ENCODE results near the gene SERGEF. TPM values are rescaled to one million over a fixed set of nuclear protein-coding genes. Genes with fewer than 3 reads are reported as not detected.

SERGEF gene
- total RNA-seq, 1 experiment from 2014 or later = 47.0 TPM

GRCh38 chr11:17796154-17796553 lies 216.7 kb downstream of the SERGEF start:
- no peak for DNase-seq
- no peak overlapping the region for H3K4me3 ChIP-seq (ENCODE audit: low read length)
- no peak overlapping the region for H3K4me2 ChIP-seq (ENCODE audit: low read depth, low read length, poor library complexity, severe bottlenecking)
- H3K36me3 ChIP-seq (ENCODE audit: insufficient read depth, low read length) = no peaks in the 10 kb centered on the region
- no peak overlapping the region for H3K27ac ChIP-seq (ENCODE audit: low read length)
- no peaks in the 10 kb centered on the region for H3K4me1 ChIP-seq (ENCODE audit: low read length)
- no peaks in the 10 kb centered on the region for H3K9me3 ChIP-seq (ENCODE audit: low read length)
- no peaks in the 10 kb centered on the region for H3K9me2 ChIP-seq (replicated peaks; ENCODE audit: insufficient read depth, low read length)
- H3K9ac ChIP-seq (ENCODE audit: low read length) = no peak overlapping the region
- no peak overlapping the region for H2AFZ ChIP-seq (ENCODE audit: low read length)
- H3K27me3 ChIP-seq (ENCODE audit: low read length) = no peaks in the 10 kb centered on the region
- no peaks in the 10 kb centered on the region for H3K79me2 ChIP-seq (ENCODE audit: low read length)
- H4K20me1 ChIP-seq (ENCODE audit: insufficient read depth, low read depth, low read length) = no peaks in the 10 kb centered on the region

- Histone ChIP-seq H3K79me2 (ENCODE audit: low read length) (no peaks in the 10 kb centered on the region), H3K9me3 (ENCODE audit: low read length) (no peaks in the 10 kb centered on the region), H3K27ac (ENCODE audit: low read length) (no peak overlapping the region), H4K20me1 (ENCODE audit: insufficient read depth, low read depth, low read length) (no peaks in the 10 kb centered on the region), H3K36me3 (ENCODE audit: insufficient read depth, low read length) (no peaks in the 10 kb centered on the region), H3K4me2 (ENCODE audit: low read depth, low read length, poor library complexity, severe bottlenecking) (no peak overlapping the region), H3K4me3 (ENCODE audit: low read length) (no peak overlapping the region), H3K27me3 (ENCODE audit: low read length) (no peaks in the 10 kb centered on the region), H3K4me1 (ENCODE audit: low read length) (no peaks in the 10 kb centered on the region), H2AFZ (ENCODE audit: low read length) (no peak overlapping the region), H3K9ac (ENCODE audit: low read length) (no peak overlapping the region), H3K9me2 (replicated peaks; ENCODE audit: insufficient read depth, low read length) (no peaks in the 10 kb centered on the region)
- DNase-seq = no peak
Observed at GRCh38 chr11:17794981-17795380, 217.9 kb downstream of the SERGEF start.

- H3K9me2 ChIP-seq (replicated peaks; ENCODE audit: insufficient read depth, low read length) = no peaks in the 10 kb centered on the region
- no peaks in the 10 kb centered on the region for H3K4me1 ChIP-seq (ENCODE audit: low read length)
- no peaks in the 10 kb centered on the region for H3K79me2 ChIP-seq (ENCODE audit: low read length)
- H3K27me3 ChIP-seq (ENCODE audit: low read length) = no peaks in the 10 kb centered on the region
- H3K4me3 ChIP-seq (ENCODE audit: low read length) = no peak overlapping the region
- DNase-seq = no peak
- no peaks in the 10 kb centered on the region for H4K20me1 ChIP-seq (ENCODE audit: insufficient read depth, low read depth, low read length)
- H3K27ac ChIP-seq (ENCODE audit: low read length) = no peak overlapping the region
- no peaks in the 10 kb centered on the region for H3K9me3 ChIP-seq (ENCODE audit: low read length)
- no peak overlapping the region for H3K4me2 ChIP-seq (ENCODE audit: low read depth, low read length, poor library complexity, severe bottlenecking)
- H3K36me3 ChIP-seq (ENCODE audit: insufficient read depth, low read length) = no peaks in the 10 kb centered on the region
- no peak overlapping the region for H3K9ac ChIP-seq (ENCODE audit: low read length)
- no peak overlapping the region for H2AFZ ChIP-seq (ENCODE audit: low read length)
Observed at GRCh38 chr11:17793642-17794170, 219.1 kb downstream of the SERGEF start.

- no peaks in the 10 kb centered on the region for H3K36me3 ChIP-seq (ENCODE audit: insufficient read depth, low read length)
- H3K4me1 ChIP-seq (ENCODE audit: low read length) = no peaks in the 10 kb centered on the region
- DNase-seq = no peak
- no peak overlapping the region for H3K4me2 ChIP-seq (ENCODE audit: low read depth, low read length, poor library complexity, severe bottlenecking)
- H4K20me1 ChIP-seq (ENCODE audit: insufficient read depth, low read depth, low read length) = no peaks in the 10 kb centered on the region
- H3K79me2 ChIP-seq (ENCODE audit: low read length) = no peaks in the 10 kb centered on the region
- H2AFZ ChIP-seq (ENCODE audit: low read length) = no peak overlapping the region
- H3K4me3 ChIP-seq (ENCODE audit: low read length) = no peak overlapping the region
- H3K9me2 ChIP-seq (replicated peaks; ENCODE audit: insufficient read depth, low read length) = no peaks in the 10 kb centered on the region
- no peaks in the 10 kb centered on the region for H3K9me3 ChIP-seq (ENCODE audit: low read length)
- no peaks in the 10 kb centered on the region for H3K27me3 ChIP-seq (ENCODE audit: low read length)
- no peak overlapping the region for H3K9ac ChIP-seq (ENCODE audit: low read length)
- H3K27ac ChIP-seq (ENCODE audit: low read length) = no peak overlapping the region
Observed at GRCh38 chr11:17792161-17792560, 220.7 kb downstream of the SERGEF start.

GRCh38 chr11:17791144-17791543 lies 221.7 kb downstream of the SERGEF start:
- Histone ChIP-seq H3K79me2 (ENCODE audit: low read length) (no peaks in the 10 kb centered on the region), H3K9me3 (ENCODE audit: low read length) (no peaks in the 10 kb centered on the region), H3K4me1 (ENCODE audit: low read length) (no peaks in the 10 kb centered on the region), H3K4me2 (ENCODE audit: low read depth, low read length, poor library complexity, severe bottlenecking) (no peak overlapping the region), H3K4me3 (ENCODE audit: low read length) (no peak overlapping the region), H3K36me3 (ENCODE audit: insufficient read depth, low read length) (no peaks in the 10 kb centered on the region), H3K9ac (ENCODE audit: low read length) (no peak overlapping the region), H3K9me2 (replicated peaks; ENCODE audit: insufficient read depth, low read length) (no peaks in the 10 kb centered on the region), H4K20me1 (ENCODE audit: insufficient read depth, low read depth, low read length) (no peaks in the 10 kb centered on the region), H3K27me3 (ENCODE audit: low read length) (no peaks in the 10 kb centered on the region), H3K27ac (ENCODE audit: low read length) (no peak overlapping the region), H2AFZ (ENCODE audit: low read length) (no peak overlapping the region)
- no peak for DNase-seq

- H3K79me2 ChIP-seq (ENCODE audit: low read length) = no peaks in the 10 kb centered on the region
Observed at GRCh38 chr11:17790453-17790852, 222.4 kb downstream of the SERGEF start.

GRCh38 chr11:17788084-17788483 lies 224.8 kb downstream of the SERGEF start:
- no peak overlapping the region for H3K4me3 ChIP-seq (ENCODE audit: low read length)
- no peaks in the 10 kb centered on the region for H3K4me1 ChIP-seq (ENCODE audit: low read length)
- H2AFZ ChIP-seq (ENCODE audit: low read length) = no peak overlapping the region
- no peaks in the 10 kb centered on the region for H3K9me2 ChIP-seq (replicated peaks; ENCODE audit: insufficient read depth, low read length)
- H3K4me2 ChIP-seq (ENCODE audit: low read depth, low read length, poor library complexity, severe bottlenecking) = no peak overlapping the region
- no peaks in the 10 kb centered on the region for H3K79me2 ChIP-seq (ENCODE audit: low read length)
- no peaks in the 10 kb centered on the region for H3K27me3 ChIP-seq (ENCODE audit: low read length)
- no peaks in the 10 kb centered on the region for H3K36me3 ChIP-seq (ENCODE audit: insufficient read depth, low read length)
- no peak overlapping the region for H3K27ac ChIP-seq (ENCODE audit: low read length)
- DNase-seq = no peak
- no peaks in the 10 kb centered on the region for H3K9me3 ChIP-seq (ENCODE audit: low read length)
- H4K20me1 ChIP-seq (ENCODE audit: insufficient read depth, low read depth, low read length) = peaks cover 3% of the 10 kb centered on the region; the same call in 1 of the 2 replicates
- no peak overlapping the region for H3K9ac ChIP-seq (ENCODE audit: low read length)

More at GRCh38 chr11:17790453-17790852, 222.4 kb downstream of the SERGEF start:
- no peak overlapping the region for H2AFZ ChIP-seq (ENCODE audit: low read length)
- no peaks in the 10 kb centered on the region for H3K4me1 ChIP-seq (ENCODE audit: low read length)
- no peak for DNase-seq
- no peak overlapping the region for H3K4me3 ChIP-seq (ENCODE audit: low read length)
- no peak overlapping the region for H3K27ac ChIP-seq (ENCODE audit: low read length)
- H3K36me3 ChIP-seq (ENCODE audit: insufficient read depth, low read length) = no peaks in the 10 kb centered on the region
- no peaks in the 10 kb centered on the region for H4K20me1 ChIP-seq (ENCODE audit: insufficient read depth, low read depth, low read length)
- no peaks in the 10 kb centered on the region for H3K9me3 ChIP-seq (ENCODE audit: low read length)
- no peaks in the 10 kb centered on the region for H3K27me3 ChIP-seq (ENCODE audit: low read length)
- H3K9ac ChIP-seq (ENCODE audit: low read length) = no peak overlapping the region
- no peaks in the 10 kb centered on the region for H3K9me2 ChIP-seq (replicated peaks; ENCODE audit: insufficient read depth, low read length)
- H3K4me2 ChIP-seq (ENCODE audit: low read depth, low read length, poor library complexity, severe bottlenecking) = no peak overlapping the region

- H3K27ac ChIP-seq (ENCODE audit: low read length) = no peak overlapping the region
- no peak overlapping the region for H3K9ac ChIP-seq (ENCODE audit: low read length)
- no peak overlapping the region for H3K4me3 ChIP-seq (ENCODE audit: low read length)
- H3K79me2 ChIP-seq (ENCODE audit: low read length) = no peaks in the 10 kb centered on the region
- H3K36me3 ChIP-seq (ENCODE audit: insufficient read depth, low read length) = no peaks in the 10 kb centered on the region
- H4K20me1 ChIP-seq (ENCODE audit: insufficient read depth, low read depth, low read length) = peaks cover 3% of the 10 kb centered on the region; the same call in 1 of the 2 replicates
- H3K4me2 ChIP-seq (ENCODE audit: low read depth, low read length, poor library complexity, severe bottlenecking) = no peak overlapping the region
- no peaks in the 10 kb centered on the region for H3K9me2 ChIP-seq (replicated peaks; ENCODE audit: insufficient read depth, low read length)
- H2AFZ ChIP-seq (ENCODE audit: low read length) = no peak overlapping the region
- H3K9me3 ChIP-seq (ENCODE audit: low read length) = no peaks in the 10 kb centered on the region
- no peaks in the 10 kb centered on the region for H3K4me1 ChIP-seq (ENCODE audit: low read length)
- DNase-seq = no peak
- H3K27me3 ChIP-seq (ENCODE audit: low read length) = no peaks in the 10 kb centered on the region
Observed at GRCh38 chr11:17786824-17787525, 225.9 kb downstream of the SERGEF start.

All from Karpas-422 (cell line).